Jurkat, Clone E6-1 (cell line): Measurements from ENCODE around the gene AQP12B.
"Not testable (repeated sequence)": the region's sequence is repeated elsewhere in the genome, so short reads cannot be mapped to it uniquely, and the experiment has no call there.

ENCODE experiments used
- DNase-seq: peaks from one replicate; pipeline ENCODE4 v3.0.0-alpha.2; 2011; ENCODE audit warnings: low read depth, low spot score
- H3K4me3 ChIP-seq: 2 replicates; pipeline ENCODE4 v1.5.1; 2011; ENCODE audit warnings: mild to moderate bottlenecking, low read length, control low read depth, moderate library complexity

AQP12B gene

DNA sequence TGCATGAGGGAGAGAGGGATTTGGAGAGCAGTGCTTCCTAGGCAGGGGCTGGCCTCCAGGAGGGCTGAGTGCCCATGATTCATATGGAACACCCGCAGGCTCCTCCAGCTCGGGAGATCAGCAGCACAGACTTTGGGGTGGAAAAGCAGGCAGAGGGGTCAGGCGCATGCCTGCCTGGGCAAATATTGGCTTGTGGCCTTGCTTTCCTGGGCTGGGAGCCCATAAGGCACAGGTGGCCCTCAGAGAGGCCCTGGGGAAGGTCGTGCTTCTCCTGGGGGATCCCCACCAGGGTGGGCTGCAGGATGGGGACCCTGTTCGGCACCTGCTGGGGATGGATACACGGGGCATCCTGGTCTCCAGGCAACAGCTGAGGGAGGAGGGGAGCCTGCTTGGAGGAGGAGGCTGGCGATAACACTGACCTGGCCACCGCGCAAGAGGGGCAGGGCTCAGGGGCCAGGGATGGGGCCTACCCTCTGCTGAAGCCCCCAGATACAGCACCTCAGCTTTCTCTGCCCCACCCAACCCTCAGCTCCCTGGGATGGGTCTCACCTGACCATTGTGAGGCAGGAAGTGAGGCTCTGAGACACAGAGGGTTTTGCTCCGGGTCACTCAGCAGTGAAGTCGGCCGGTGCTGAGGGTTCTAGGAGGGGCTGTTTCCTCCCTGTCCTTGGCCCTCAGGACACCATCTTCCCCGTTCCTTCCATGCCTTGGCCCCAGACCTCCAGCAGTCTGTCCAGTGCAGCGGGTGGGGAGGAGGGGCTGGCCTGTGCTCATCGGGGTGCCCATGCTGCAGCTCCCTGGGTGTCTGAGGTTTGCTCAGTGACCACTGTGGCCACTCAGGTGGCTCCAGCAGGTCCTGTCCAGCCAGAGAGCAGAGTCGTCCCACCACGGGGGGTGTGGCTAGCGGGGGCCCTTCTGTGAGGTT lies 21.0 kb upstream of the AQP12B start:
- H3K4me3 ChIP-seq: no peak overlapping the region
- no peak for DNase-seq

DNA sequence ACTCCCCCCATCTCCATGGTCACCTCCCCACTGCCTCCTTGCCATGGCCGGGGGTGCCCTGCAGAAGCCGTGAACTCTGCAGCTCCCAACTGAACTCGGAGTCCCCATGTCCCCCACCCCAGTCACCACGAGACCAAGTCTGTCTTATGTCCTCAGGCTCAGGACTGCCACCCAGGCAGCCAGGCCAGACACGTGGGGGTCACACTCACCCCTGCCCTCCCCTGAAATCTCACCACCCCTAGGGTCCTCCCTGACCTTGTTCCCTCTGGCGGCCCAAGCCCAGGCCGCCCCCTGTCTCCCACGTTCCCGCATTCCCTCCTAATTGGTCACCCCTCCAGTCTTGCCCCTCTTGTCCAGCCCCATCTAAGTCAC lies 19.9 kb upstream of the AQP12B start:
- no peak for DNase-seq
- no peak overlapping the region for H3K4me3 ChIP-seq

- H3K4me3 ChIP-seq: no peak overlapping the region
- DNase-seq: no peak
Observed at GRCh38 chr2:240701736-240702639, 19.3 kb upstream of the AQP12B start.

GRCh38 chr2:240701091-240701735 lies 18.5 kb upstream of the AQP12B start:
- no peak overlapping the region for H3K4me3 ChIP-seq
- DNase-seq: no peak

DNA sequence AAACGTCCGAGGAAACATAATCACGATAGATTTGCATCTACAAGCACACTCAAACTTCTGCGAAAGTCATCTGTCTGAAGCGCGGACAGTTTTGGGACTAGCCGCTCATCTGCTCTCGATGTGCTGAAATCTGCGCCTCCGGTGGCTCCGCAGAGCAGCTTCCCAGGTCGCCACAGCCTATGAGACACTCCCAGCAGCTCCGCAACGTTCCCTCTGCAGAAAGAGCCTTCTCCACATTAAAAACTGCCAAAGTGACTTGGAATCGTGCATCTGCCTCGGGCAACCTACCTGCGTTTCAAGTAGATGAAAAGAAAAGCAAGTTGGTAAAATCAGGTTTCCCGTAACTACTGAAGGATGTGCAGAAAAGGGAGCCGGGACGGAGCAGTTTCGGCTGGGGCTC lies 17.9 kb upstream of the AQP12B start:
- H3K4me3 ChIP-seq, DNase-seq: not testable (repeated sequence)

- not testable (repeated sequence) for DNase-seq, H3K4me3 ChIP-seq
Observed at GRCh38 chr2:240699835-240700234, 17.1 kb upstream of the AQP12B start.

GRCh38 chr2:240698852-240699561 lies 16.3 kb upstream of the AQP12B start:
- H3K4me3 ChIP-seq, DNase-seq: not testable (repeated sequence)

DNA sequence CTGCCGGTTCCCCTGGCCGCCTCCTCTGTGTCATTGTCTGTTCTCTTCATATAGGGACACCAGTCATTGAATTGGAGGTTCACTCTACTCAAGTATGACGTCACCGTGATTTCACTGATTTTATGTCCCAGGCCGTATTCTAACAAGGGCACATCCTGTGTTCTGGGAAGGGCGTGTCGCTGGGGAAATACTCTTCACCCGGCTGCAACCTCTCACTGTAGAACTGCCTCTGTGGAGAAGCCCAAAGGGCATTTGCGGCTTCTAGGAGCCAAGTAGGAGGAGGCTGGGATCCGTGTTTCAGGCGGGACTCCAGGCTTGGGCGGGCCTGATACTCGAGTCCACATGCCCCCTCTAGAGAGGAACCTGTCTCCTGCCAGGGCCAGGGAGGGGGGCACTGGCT lies 13.8 kb upstream of the AQP12B start:
- H3K4me3 ChIP-seq, DNase-seq: not testable (repeated sequence)

GRCh38 chr2:240695593-240695992 lies 12.9 kb upstream of the AQP12B start:
- not testable (repeated sequence) for H3K4me3 ChIP-seq, DNase-seq

DNA sequence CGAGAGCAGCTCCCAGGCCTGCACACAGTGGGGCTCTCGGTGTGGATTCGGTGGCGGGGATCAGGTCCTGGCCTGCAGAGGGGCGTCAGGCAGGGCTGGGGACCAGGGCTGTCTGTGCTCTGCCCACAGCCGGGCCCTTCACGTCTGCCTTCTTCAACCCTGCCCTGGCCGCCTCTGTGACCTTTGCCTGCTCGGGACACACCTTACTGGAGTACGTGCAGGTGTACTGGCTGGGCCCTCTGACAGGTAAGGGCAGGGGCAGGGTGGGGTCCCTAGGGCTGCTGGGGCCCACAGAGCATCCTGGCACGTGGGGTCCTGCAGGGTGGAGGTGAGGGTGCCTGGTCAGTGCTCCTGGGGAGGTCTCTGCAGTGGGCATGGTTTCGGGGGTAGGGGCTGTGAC lies 11.6 kb upstream of the AQP12B start:
- not testable (repeated sequence) for DNase-seq, H3K4me3 ChIP-seq

- H3K4me3 ChIP-seq: not testable (repeated sequence)
Observed at GRCh38 chr2:240692583-240693561, 10.2 kb upstream of the AQP12B start.

GRCh38 chr2:240691631-240692420 lies 9.1 kb upstream of the AQP12B start, which contains the start of gene AQP12A:
AQP12A (plus strand) TSS chr2:240691866; CDS start chr2:240691914, 48 bp downstream.
- not testable (repeated sequence) for H3K4me3 ChIP-seq, DNase-seq

More at GRCh38 chr2:240692583-240693561, 10.2 kb upstream of the AQP12B start:
- not testable (repeated sequence) for DNase-seq

- not testable (repeated sequence) for DNase-seq, H3K4me3 ChIP-seq
Observed at GRCh38 chr2:240691075-240691427, 8.4 kb upstream of the AQP12B start.

DNA sequence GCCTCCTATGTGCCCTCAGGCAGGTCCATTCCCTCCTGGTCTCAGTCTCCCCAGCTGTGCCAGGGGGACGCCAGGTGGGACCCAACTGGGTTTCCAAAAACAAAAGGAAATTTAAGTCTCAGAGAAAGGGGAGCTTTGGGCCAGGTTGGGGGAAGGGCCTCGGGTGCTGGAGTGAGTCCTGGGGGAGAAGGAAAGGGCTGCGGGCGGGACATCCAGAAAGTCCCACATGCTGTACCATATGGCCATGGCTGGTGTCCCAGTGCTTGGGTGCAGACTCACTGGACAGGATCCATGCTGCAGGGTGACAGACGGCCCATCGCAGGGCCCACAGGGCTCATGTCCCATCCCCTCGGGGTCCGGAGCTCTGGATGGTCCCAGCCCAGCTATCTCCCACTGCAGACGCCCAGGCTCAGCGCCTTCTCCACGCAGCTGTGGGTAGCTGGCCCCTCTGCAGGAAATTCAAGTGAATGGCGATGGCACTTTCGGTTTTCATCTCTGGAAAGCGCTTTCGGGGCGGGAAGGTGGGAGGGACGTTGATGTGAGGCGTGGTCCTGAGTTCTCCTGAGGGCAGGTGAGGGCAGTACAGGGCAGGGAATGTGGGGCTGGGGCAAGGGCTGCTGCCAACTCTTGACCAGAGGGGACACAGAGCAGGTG lies 7.9 kb upstream of the AQP12B start:
- not testable (repeated sequence) for DNase-seq, H3K4me3 ChIP-seq

DNA sequence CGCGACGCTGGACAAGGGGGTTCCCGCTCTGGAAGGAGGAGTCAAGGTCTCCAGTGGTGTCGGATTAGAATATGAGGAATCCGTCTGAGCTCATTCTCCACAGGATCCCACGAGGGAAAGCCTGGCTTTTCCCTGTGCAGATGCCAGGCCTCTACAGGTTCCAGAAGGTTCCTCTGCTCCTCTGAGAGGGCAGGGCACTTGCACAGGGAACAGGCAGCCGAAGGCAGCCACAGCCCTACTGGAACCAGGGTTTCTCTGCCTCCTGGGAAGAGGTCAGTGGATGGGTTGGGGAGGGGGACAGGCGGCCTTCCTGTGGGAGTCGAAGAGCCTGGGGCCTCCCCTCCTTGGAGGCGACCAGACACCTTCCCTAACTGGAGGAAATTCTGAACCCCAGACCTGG lies 7.3 kb upstream of the AQP12B start:
- no peak overlapping the region for H3K4me3 ChIP-seq
- no peak for DNase-seq

DNA sequence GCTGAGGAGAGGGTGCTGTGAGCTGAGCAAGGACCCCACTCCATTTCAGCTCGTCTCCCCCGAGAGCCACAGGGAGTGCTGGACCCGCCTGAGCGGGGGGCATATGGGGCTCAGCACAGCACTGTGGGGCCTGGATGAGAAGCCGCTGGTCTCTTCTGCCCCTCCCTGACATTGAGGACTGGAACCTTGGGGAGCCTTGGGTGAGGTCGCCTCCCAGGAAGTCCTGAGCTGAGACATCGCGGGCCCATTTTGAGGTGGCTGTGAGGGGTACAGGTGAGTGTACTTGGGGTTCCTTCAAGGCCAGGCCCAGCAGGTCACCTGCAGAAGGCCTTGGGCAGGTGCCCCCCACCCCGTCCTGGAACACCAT lies 5.9 kb upstream of the AQP12B start:
- DNase-seq: no peak
- no peak overlapping the region for H3K4me3 ChIP-seq
